ENCODE results near the gene EIF5A2.

EIF5A2 gene

DNA sequence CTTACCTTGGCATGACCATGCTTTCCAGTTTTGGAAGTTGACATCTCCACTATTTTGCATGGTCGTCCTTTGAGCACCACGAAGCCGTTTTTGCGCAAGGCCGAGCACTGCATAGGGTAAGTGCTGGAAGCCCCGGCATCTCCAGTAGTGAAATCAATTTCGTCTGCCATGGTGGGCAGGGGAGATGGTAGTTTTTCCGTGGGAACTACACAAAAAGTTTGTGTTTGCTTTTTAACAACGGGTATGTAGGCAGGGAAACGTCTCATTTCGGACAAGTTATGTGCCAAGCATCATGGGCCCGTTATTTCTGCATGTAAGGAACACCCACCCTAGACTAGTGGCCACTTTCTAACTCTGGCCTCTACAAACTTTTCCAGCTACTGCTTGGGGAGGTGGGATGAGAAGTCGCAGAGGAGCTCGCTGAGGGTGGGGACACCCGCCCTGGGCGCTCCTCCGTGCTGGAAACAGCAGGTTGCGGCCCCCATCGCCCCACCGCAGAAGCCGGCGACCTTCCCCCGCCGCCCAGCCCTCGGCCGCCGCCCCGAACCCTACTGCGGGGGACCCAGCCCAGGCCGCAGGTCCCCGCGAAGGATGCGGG lies 701 bp downstream of the EIF5A2 start:
- no peak overlapping the region for H4K91ac ChIP-seq (ENCODE audit: low read length)
- H2AFZ ChIP-seq (ENCODE audit: low read depth, low read length) = peak overlapping the region; percentile 72
- H2BK120ac ChIP-seq (ENCODE audit: low read depth, low read length) = peak overlapping the region; percentile 61
- peak overlapping the region; percentile 55 for H3K4me2 ChIP-seq (ENCODE audit: low read length, poor library complexity, severe bottlenecking)
- peaks cover 14% of the 10 kb centered on the region for H3K79me1 ChIP-seq (replicated peaks; ENCODE audit: low read length, poor library complexity, severe bottlenecking)
- H3K36me3 ChIP-seq (ENCODE audit: control insufficient read depth in 1 of 2, insufficient read depth in 2 of 2, low read depth in 1 of 2, low read length in 2 of 2) = peaks cover 0 to 5% of the 10 kb centered on the region in 2 experiments
- peak overlapping the region; percentile 71 to 86 for H3K18ac ChIP-seq (ENCODE audit: low read depth in 1 of 2, low read length in 2 of 2)
- no peaks in the 10 kb centered on the region for H3K27me3 ChIP-seq (ENCODE audit: control insufficient read depth in 1 of 2, insufficient read depth in 1 of 2, low read length in 2 of 2)
- H3K23ac ChIP-seq (ENCODE audit: low read length in 2 of 2) = peak overlapping the region in 1 of 2 experiments; percentile 83
- peak; percentile 48 for DNase-seq
- no peak overlapping the region for H2AK5ac ChIP-seq (ENCODE audit: low read length, severe bottlenecking)
- WGBS = 9% methylated on average over 27 of the region's 33 CpGs
- H2BK12ac ChIP-seq (ENCODE audit: low read length in 2 of 2) = no peak overlapping the region
- peak overlapping the region; percentile 84 for H2BK5ac ChIP-seq (ENCODE audit: low read depth, low read length, poor library complexity, severe bottlenecking)
- H3K14ac ChIP-seq (ENCODE audit: low read length in 2 of 2) = peak overlapping the region in 1 of 2 experiments; percentile 23
- H3K27ac ChIP-seq (ENCODE audit: low read length, poor library complexity, severe bottlenecking) = no peak overlapping the region
- peak overlapping the region in 1 of 2 experiments; percentile 32 for H3K4ac ChIP-seq (ENCODE audit: low read depth in 1 of 2, low read length in 2 of 2)
- H3K4me1 ChIP-seq (ENCODE audit: control insufficient read depth, insufficient read depth, low read depth, low read length) = peaks cover 7% of the 10 kb centered on the region
- H4K8ac ChIP-seq (ENCODE audit: low read length) = peak overlapping the region; percentile 90
- peaks cover 16% of the 10 kb centered on the region for H3K9me3 ChIP-seq (ENCODE audit: control insufficient read depth, low read length)
- peak overlapping the region; percentile 86 for H3K9ac ChIP-seq (ENCODE audit: low read length)
- peak overlapping the region; percentile 94 for H2BK15ac ChIP-seq (ENCODE audit: low read depth, poor library complexity, severe bottlenecking)
- H3K4me3 ChIP-seq (ENCODE audit: insufficient read depth in 1 of 2, low read depth in 1 of 2, low read length in 2 of 2) = peak overlapping the region; percentile 77 to 96

DNA sequence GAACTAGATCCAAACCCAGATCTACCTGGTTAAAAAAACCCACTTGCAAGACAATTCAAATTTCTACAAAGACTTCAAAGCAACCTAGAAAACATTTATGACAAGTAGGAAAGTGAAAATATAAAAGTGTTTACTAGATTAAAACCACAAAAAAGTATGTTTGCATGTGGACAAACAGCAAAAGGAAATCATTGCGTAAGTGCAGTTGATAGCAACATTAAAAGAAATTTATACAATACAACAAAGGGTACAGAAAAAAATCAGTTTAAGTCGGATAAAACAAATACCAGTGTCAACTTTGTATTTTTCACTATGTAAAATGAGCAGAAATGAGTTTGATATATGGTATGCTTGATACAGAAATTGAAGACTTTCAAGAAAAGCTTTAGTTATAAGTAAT lies 2.6 kb downstream of the EIF5A2 start:
- Histone ChIP-seq H3K9me3 (ENCODE audit: control insufficient read depth, low read length) (peaks cover 4% of the 10 kb centered on the region), H3K14ac (ENCODE audit: low read length in 2 of 2) (no peak overlapping the region), H2AFZ (ENCODE audit: low read depth, low read length) (no peak overlapping the region), H3K23ac (ENCODE audit: low read length in 2 of 2) (no peak overlapping the region), H3K4ac (ENCODE audit: low read depth in 1 of 2, low read length in 2 of 2) (no peak overlapping the region), H2BK15ac (ENCODE audit: low read depth, poor library complexity, severe bottlenecking) (no peak overlapping the region), H3K4me1 (ENCODE audit: control insufficient read depth, insufficient read depth, low read depth, low read length) (peaks cover 7% of the 10 kb centered on the region), H3K27me3 (ENCODE audit: control insufficient read depth in 1 of 2, insufficient read depth in 1 of 2, low read length in 2 of 2) (no peaks in the 10 kb centered on the region), H2AK5ac (ENCODE audit: low read length, severe bottlenecking) (no peak overlapping the region), H3K27ac (ENCODE audit: low read length, poor library complexity, severe bottlenecking) (no peak overlapping the region), H3K79me1 (replicated peaks; ENCODE audit: low read length, poor library complexity, severe bottlenecking) (peaks cover 19% of the 10 kb centered on the region), H2BK120ac (ENCODE audit: low read depth, low read length) (no peak overlapping the region), H2BK5ac (ENCODE audit: low read depth, low read length, poor library complexity, severe bottlenecking) (no peak overlapping the region), H3K4me3 (ENCODE audit: insufficient read depth in 1 of 2, low read depth in 1 of 2, low read length in 2 of 2) (peak overlapping the region in 1 of 2 experiments; percentile 96), H4K8ac (ENCODE audit: low read length) (no peak overlapping the region), H3K4me2 (ENCODE audit: low read length, poor library complexity, severe bottlenecking) (no peak overlapping the region), H4K91ac (ENCODE audit: low read length) (no peak overlapping the region), H3K9ac (ENCODE audit: low read length) (peak overlapping the region; percentile 86), H3K18ac (ENCODE audit: low read depth in 1 of 2, low read length in 2 of 2) (no peak overlapping the region), H3K36me3 (ENCODE audit: control insufficient read depth in 1 of 2, insufficient read depth in 2 of 2, low read depth in 1 of 2, low read length in 2 of 2) (peaks cover 0 to 13% of the 10 kb centered on the region in 2 experiments), H2BK12ac (ENCODE audit: low read length in 2 of 2) (no peak overlapping the region)
- no peak for DNase-seq
- WGBS = no CpG with 5 or more reads among the region's 2 CpGs

DNA sequence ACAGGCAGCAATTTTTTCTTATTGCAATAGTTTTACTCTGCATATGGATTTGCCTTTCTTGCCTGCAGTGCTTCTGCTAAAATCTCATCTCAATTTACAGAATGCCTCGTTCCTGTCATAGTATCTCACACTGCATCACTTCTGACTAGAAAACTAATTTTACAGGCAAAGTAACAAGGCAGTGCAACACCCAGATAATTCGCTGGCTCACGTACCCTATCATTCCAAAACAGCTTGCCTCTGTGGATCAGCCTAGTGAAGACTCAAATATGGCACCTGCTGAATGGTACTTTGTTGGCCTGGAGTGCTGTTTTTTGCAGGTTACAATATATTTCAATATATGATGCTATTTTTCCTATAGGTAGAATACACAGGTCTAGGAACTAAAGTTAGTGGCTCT lies 5.3 kb downstream of the EIF5A2 start:
- Histone ChIP-seq H3K23ac (ENCODE audit: low read length in 2 of 2) (no peak overlapping the region), H3K4me3 (ENCODE audit: insufficient read depth in 1 of 2, low read depth in 1 of 2, low read length in 2 of 2) (no peak overlapping the region), H3K27ac (ENCODE audit: low read length, poor library complexity, severe bottlenecking) (no peak overlapping the region), H4K8ac (ENCODE audit: low read length) (no peak overlapping the region), H2AFZ (ENCODE audit: low read depth, low read length) (no peak overlapping the region), H3K14ac (ENCODE audit: low read length in 2 of 2) (no peak overlapping the region), H2BK5ac (ENCODE audit: low read depth, low read length, poor library complexity, severe bottlenecking) (no peak overlapping the region), H3K36me3 (ENCODE audit: control insufficient read depth in 1 of 2, insufficient read depth in 2 of 2, low read depth in 1 of 2, low read length in 2 of 2) (peaks cover 0 to 24% of the 10 kb centered on the region in 2 experiments), H3K9ac (ENCODE audit: low read length) (no peak overlapping the region), H4K91ac (ENCODE audit: low read length) (no peak overlapping the region), H3K4me1 (ENCODE audit: control insufficient read depth, insufficient read depth, low read depth, low read length) (peaks cover 3% of the 10 kb centered on the region), H2BK15ac (ENCODE audit: low read depth, poor library complexity, severe bottlenecking) (no peak overlapping the region), H3K18ac (ENCODE audit: low read depth in 1 of 2, low read length in 2 of 2) (no peak overlapping the region), H3K79me1 (replicated peaks; ENCODE audit: low read length, poor library complexity, severe bottlenecking) (peaks cover 22% of the 10 kb centered on the region), H3K9me3 (ENCODE audit: control insufficient read depth, low read length) (no peaks in the 10 kb centered on the region), H2BK120ac (ENCODE audit: low read depth, low read length) (no peak overlapping the region), H3K4ac (ENCODE audit: low read depth in 1 of 2, low read length in 2 of 2) (no peak overlapping the region), H2BK12ac (ENCODE audit: low read length in 2 of 2) (no peak overlapping the region), H2AK5ac (ENCODE audit: low read length, severe bottlenecking) (no peak overlapping the region), H3K27me3 (ENCODE audit: control insufficient read depth in 1 of 2, insufficient read depth in 1 of 2, low read length in 2 of 2) (no peaks in the 10 kb centered on the region), H3K4me2 (ENCODE audit: low read length, poor library complexity, severe bottlenecking) (no peak overlapping the region)
- 96% methylated on average over 3 of the region's 3 CpGs for WGBS
- no peak for DNase-seq

DNA sequence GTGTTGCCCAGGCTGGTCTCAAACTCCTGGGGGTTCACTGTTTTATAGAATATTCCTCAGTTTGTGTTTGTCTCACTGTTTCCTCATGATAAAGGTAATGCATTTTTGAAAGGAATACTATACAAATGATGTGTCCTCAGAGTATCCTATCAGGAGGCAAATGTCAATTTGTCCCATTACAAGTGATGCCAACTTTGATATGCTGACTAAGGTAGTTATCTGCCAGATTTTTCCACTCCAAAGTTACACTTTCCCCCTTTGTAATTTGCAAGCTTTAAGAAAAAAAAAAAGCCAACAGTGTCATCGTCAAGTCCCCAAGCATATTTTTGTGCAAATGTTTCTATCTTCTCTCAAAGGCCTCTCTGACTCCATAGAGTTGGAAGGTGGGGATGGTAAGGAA lies 9.0 kb downstream of the EIF5A2 start:
- no peak overlapping the region for H3K4me3 ChIP-seq (ENCODE audit: insufficient read depth in 1 of 2, low read depth in 1 of 2, low read length in 2 of 2)
- no peak overlapping the region for H4K8ac ChIP-seq (ENCODE audit: low read length)
- H3K14ac ChIP-seq (ENCODE audit: low read length in 2 of 2) = no peak overlapping the region
- no peak overlapping the region for H3K27ac ChIP-seq (ENCODE audit: low read length, poor library complexity, severe bottlenecking)
- H2BK5ac ChIP-seq (ENCODE audit: low read depth, low read length, poor library complexity, severe bottlenecking) = no peak overlapping the region
- no CpG with 5 or more reads among the region's 1 CpG for WGBS
- no peak overlapping the region for H3K4ac ChIP-seq (ENCODE audit: low read depth in 1 of 2, low read length in 2 of 2)
- no peak overlapping the region for H3K18ac ChIP-seq (ENCODE audit: low read depth in 1 of 2, low read length in 2 of 2)
- no peak overlapping the region for H2BK15ac ChIP-seq (ENCODE audit: low read depth, poor library complexity, severe bottlenecking)
- H2AFZ ChIP-seq (ENCODE audit: low read depth, low read length) = no peak overlapping the region
- H2BK12ac ChIP-seq (ENCODE audit: low read length in 2 of 2) = no peak overlapping the region
- H2BK120ac ChIP-seq (ENCODE audit: low read depth, low read length) = no peak overlapping the region
- no peaks in the 10 kb centered on the region for H3K9me3 ChIP-seq (ENCODE audit: control insufficient read depth, low read length)
- peaks cover 7 to 45% of the 10 kb centered on the region in 2 experiments for H3K36me3 ChIP-seq (ENCODE audit: control insufficient read depth in 1 of 2, insufficient read depth in 2 of 2, low read depth in 1 of 2, low read length in 2 of 2)
- no peak overlapping the region for H3K4me2 ChIP-seq (ENCODE audit: low read length, poor library complexity, severe bottlenecking)
- no peak overlapping the region for H2AK5ac ChIP-seq (ENCODE audit: low read length, severe bottlenecking)
- DNase-seq = no peak
- H3K4me1 ChIP-seq (ENCODE audit: control insufficient read depth, insufficient read depth, low read depth, low read length) = peaks cover 1% of the 10 kb centered on the region
- H3K9ac ChIP-seq (ENCODE audit: low read length) = no peak overlapping the region
- peaks cover 16% of the 10 kb centered on the region for H3K79me1 ChIP-seq (replicated peaks; ENCODE audit: low read length, poor library complexity, severe bottlenecking)
- H4K91ac ChIP-seq (ENCODE audit: low read length) = no peak overlapping the region
- H3K27me3 ChIP-seq (ENCODE audit: control insufficient read depth in 1 of 2, insufficient read depth in 1 of 2, low read length in 2 of 2) = no peaks in the 10 kb centered on the region
- no peak overlapping the region for H3K23ac ChIP-seq (ENCODE audit: low read length in 2 of 2)
